Epithelial cell of proximal tubule (primary cell): Measurements from ENCODE around the gene BICDL1. TPM values are rescaled to one million over a fixed set of nuclear protein-coding genes. Genes with fewer than 3 reads are reported as not detected.

Source experiments
- DNase-seq: peaks from one replicate; pipeline ENCODE4 v3.0.0-alpha.2; 2011; ENCODE audit warnings: low read depth
- H3K4me3 ChIP-seq: 2 replicates; pipeline ENCODE4 v1.5.1; 2011; ENCODE audit warnings: low read depth, mild to moderate bottlenecking, low read length
- CTCF ChIP-seq: conservative IDR thresholded peaks from 2 replicates; pipeline ENCODE4 v1.5.1; 2012; ENCODE audit warnings: low read depth, mild to moderate bottlenecking, low read length
- total RNA-seq: library from RNA; depleted of rRNA; stranded (reverse); fragments of >200 nt; gene quantifications from 2 replicates; pipeline ENCODE4 v1.2.3, GENCODE V29; 2015

The BICDL1 gene
- total RNA-seq, 1 donor from 2014 or later: 4.6 TPM

- TF ChIP-seq CTCF: no peak
- no peak overlapping the region for H3K4me3 ChIP-seq
- DNase-seq: no peak
Observed at GRCh38 chr12:120089105-120089504, 100.1 kb downstream of the BICDL1 start.

- no peak for TF ChIP-seq CTCF
- DNase-seq: no peak
- H3K4me3 ChIP-seq: no peak overlapping the region
Observed at GRCh38 chr12:120089796-120090195, 100.8 kb downstream of the BICDL1 start.

- no peak for DNase-seq
- TF ChIP-seq CTCF: no peak
- H3K4me3 ChIP-seq: no peak overlapping the region
Observed at GRCh38 chr12:120090206-120090605, 101.2 kb downstream of the BICDL1 start.

GRCh38 chr12:120090626-120091295, 101.7 kb downstream of the BICDL1 start:
- no peak for TF ChIP-seq CTCF
- no peak overlapping the region for H3K4me3 ChIP-seq
- DNase-seq: no peak

GRCh38 chr12:120091371-120092090, 102.5 kb downstream of the BICDL1 start:
- DNase-seq: no peak
- no peak overlapping the region for H3K4me3 ChIP-seq
- no peak for TF ChIP-seq CTCF

- no peak for DNase-seq
- TF ChIP-seq CTCF: no peak
- H3K4me3 ChIP-seq: no peak overlapping the region
Observed at GRCh38 chr12:120092551-120093335, 103.7 kb downstream of the BICDL1 start.
